HG03457 (cell line): ENCODE results near the gene PLRG1.

Experiments used
- ATAC-seq: cut with Tn5 transposase; IDR thresholded peaks from one replicate; pipeline ENCODE4 v1.9.1; 2021; ENCODE audit warnings: moderate number of reproducible peaks; ENCODE audit not compliant: unreplicated experiment

Gene PLRG1

DNA sequence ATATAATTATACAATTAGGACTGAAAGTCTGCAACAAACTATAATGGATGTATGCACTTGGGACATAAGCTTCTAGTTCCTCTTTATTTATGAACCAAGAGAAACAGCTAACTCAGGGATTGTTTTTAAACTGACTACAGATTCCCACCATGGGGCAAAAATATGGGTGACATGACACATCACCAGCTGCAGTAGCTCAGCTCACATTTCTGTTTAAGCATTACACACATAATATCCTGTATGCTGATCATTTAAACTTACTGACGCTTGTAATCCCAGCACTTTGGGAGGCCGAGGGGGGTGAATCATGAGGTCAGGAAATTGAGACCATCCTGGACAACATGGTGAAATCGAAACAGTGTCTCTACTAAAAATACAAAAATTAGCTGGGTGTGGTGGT is 24.1 kb upstream of the PLRG1 start:
- ATAC-seq, result no peak

DNA sequence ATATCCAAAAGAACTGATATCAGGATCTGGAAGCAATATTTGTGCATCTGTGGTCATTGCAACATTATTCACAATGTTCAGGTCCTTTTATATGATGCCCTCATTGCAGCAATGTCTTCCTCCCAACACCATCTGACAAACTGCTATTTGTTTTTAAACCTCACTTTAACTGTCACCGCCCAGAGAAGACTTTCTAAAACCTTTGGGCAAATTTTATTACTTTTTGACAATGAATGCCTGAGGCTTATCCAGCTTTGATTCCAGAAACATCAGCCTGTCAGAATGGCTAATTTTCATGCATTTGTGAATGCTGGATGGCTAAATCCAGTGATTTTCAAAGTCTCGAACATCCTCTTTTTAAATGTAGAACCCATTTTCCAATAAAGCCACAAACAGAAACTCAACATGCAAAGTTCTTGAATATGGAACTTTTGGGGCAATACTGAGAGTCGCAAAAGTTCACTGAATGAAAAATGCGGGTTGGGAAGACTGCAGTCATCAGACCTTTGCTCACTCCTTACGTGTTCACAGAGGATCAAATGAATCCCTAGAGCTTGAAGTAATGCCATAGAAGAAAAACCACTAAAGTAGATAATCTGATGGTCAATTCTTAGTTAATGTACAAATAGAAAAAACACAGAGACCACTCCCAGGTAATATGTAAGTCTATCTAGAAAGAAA is 23.1 kb upstream of the PLRG1 start:
- no peak for ATAC-seq

DNA sequence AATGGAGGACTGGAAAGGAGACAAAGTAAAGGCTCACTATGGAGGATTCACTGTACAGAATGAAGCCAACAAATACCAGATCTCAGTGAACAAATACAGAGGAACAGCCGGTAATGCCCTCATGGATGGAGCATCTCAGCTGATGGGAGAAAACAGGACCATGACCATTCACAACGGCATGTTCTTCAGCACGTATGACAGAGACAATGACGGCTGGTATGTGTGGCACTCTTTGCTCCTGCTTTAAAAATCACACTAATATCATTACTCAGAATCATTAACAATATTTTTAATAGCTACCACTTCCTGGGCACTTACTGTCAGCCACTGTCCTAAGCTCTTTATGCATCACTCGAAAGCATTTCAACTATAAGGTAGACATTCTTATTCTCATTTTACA is 19.4 kb upstream of the PLRG1 start:
- ATAC-seq, result no peak

DNA sequence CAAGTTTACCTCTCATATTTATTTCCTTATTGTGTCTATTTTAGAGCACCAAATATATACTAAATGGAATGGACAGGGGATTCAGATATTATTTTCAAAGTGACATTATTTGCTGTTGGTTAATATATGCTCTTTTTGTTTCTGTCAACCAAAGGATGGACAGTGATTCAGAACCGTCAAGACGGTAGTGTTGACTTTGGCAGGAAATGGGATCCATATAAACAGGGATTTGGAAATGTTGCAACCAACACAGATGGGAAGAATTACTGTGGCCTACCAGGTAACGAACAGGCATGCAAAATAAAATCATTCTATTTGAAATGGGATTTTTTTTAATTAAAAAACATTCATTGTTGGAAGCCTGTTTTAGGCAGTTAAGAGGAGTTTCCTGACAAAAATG is 18.8 kb upstream of the PLRG1 start:
- no peak for ATAC-seq

DNA sequence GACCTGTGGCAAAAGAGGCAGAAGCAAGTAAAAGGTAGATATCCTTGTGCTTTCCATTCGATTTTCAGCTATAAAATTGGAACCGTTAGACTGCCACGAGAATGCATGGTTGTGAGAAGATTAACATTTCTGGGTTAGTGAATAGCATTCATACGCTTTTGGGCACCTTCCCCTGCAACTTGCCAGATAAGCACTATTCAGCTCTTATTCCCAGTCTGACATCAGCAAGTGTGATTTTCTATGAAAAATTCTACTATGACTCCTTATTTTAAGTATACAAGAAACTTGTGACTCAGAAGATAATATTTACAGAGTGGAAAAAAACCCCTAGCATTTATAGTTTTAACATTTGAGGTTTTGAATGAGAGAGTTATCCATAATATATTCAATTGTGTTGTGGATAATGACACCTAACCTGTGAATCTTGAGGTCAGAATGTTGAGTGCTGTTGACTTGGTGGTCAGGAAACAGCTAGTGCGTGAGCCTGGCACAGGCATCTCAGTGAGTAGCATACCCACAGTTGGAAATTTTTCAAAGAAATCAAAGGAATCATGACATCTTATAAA is 16.5 kb upstream of the PLRG1 start:
- no peak for ATAC-seq

DNA sequence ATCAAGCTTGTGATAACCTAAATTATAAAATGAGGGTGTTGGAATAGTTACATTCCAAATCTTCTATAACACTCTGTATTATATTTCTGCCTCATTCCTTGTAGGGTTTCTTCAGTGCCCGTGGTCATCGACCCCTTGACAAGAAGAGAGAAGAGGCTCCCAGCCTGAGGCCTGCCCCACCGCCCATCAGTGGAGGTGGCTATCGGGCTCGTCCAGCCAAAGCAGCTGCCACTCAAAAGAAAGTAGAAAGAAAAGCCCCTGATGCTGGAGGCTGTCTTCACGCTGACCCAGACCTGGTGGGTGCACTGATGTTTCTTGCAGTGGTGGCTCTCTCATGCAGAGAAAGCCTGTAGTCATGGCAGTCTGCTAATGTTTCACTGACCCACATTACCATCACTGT is 15.5 kb upstream of the PLRG1 start:
- no peak for ATAC-seq

DNA sequence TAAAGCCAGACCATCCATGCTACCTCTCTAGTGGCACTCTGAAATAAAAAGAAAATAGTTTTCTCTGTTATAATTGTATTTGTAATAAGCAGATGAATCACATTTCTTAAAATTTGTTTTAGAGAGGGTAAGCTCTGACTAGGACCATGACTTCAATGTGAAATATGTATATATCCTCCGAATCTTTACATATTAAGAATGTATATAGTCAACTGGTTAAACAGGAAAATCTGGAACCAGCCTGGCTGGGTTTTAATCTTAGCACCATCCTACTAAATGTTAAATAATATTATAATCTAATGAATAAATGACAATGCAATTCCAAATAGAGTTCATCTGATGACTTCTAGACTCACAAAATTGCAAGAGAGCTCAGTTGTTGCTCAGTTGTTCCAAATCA is 14.1 kb upstream of the PLRG1 start:
- ATAC-seq, result no peak

DNA sequence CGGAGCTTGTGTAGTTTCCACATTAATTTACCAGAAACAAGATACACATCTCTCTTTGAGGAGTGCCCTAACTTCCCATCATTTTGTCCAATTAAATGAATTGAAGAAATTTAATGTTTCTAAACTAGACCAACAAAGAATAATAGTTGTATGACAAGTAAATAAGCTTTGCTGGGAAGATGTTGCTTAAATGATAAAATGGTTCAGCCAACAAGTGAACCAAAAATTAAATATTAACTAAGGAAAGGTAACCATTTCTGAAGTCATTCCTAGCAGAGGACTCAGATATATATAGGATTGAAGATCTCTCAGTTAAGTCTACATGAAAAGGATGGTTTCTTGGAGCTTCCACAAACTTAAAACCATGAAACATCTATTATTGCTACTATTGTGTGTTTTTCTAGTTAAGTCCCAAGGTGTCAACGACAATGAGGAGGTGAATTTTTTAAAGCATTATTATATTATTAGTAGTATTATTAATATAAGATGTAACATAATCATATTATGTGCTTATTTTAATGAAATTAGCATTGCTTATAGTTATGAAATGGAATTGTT is 12.6 kb upstream of the PLRG1 start, which contains the start of gene FGB:
Gene FGB, plus strand, starts transcription at position 315 of the 558 bp plus-strand sequence. Its CDS starts 8 bp downstream, at position 323.
- no peak for ATAC-seq

DNA sequence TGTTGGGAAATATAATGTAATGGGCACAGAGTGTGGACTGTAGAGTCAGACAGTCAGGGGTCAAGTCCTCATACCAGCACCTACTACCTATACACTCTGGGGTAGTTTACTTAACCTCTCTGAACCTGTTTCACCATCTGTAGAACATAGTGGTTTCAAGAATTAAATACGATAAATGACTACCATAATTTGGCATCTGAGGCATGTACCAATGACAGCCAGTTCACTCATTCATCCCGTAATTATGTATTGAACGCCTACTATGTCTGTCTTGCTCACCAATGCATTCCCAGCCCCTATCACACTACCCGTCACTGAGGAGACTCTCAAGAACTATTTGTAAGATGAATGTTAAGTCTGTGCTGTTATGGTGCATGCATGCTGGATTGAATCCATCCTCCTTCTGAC is 10.6 kb upstream of the PLRG1 start:
- ATAC-seq, result no peak

DNA sequence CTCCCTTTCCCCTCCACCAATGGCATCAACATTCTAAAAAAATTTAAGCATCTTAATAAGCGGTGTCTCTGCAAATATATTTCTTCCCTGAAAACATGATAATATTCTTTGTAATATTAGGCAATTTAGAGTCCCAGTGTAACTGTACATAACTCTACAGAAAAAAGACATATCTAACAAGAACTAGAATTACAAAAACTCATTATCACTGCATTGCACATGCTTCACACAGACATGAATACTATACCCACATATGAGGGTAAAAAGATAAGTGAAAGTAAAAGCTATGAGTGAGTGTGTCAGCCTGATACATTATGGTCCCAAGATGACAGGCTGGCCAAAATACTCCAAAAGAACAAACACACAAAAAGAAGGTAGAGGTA is 10.2 kb upstream of the PLRG1 start:
- ATAC-seq, result no peak

DNA sequence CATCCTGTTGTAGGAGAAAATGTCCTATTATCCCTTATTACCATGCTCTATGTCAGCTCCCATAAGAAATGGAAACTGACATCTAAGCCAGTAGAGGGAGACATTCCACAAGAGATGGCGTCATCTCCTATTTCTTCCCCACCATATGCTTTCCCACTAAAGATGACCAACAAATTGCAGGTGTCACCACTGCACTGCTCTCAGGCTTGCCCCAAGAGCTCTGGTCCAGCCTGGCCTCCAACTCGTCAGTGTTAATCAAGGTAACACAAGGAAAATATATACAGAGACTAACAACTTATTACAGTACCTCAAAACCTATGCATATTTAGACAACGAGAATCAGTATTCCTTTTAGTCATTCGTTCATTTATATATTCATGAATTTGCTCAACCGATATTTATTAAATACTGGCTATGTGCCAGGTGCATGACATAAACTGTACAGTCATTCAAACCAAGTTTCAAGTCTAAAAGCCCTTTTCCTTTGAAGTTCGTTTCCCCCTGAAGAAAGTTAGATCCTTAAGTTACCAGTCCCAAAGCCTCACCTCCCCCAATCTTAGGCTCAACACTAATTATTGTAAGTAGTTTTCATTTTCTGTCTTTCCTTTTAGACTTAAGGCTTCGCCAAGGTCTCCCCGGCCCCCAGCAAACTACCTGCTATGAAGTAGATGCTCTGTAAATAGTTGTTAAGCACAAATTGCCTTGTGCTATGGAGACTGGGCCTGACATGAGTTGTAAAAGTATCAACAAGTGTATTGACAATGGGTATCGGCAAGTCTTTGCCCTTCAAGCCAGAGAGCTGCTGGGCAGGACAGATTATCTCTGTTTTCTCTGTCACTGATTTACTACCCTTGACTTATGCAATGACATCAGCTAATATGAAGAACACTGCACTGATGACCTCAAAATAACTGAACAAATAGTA is 9.6 kb upstream of the PLRG1 start:
- peak; percentile 73 for ATAC-seq

DNA sequence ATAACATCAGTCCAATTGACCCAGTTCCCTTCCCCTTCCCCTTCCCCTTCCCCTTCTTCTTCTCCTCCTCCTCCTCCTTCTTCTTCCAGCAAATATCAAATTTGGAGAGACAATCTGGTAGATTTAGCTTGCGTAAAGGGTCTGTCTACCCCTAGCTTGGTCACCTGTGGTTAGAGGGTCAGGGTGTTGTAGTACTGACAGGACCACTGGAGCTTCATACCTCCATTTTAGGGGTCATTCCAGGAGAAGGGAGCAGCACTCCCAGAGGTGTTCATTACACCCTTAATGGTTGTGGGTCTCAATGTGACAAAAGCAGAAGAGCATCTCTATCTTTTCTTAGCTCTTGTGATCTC is 8.9 kb upstream of the PLRG1 start:
- ATAC-seq, result no peak

DNA sequence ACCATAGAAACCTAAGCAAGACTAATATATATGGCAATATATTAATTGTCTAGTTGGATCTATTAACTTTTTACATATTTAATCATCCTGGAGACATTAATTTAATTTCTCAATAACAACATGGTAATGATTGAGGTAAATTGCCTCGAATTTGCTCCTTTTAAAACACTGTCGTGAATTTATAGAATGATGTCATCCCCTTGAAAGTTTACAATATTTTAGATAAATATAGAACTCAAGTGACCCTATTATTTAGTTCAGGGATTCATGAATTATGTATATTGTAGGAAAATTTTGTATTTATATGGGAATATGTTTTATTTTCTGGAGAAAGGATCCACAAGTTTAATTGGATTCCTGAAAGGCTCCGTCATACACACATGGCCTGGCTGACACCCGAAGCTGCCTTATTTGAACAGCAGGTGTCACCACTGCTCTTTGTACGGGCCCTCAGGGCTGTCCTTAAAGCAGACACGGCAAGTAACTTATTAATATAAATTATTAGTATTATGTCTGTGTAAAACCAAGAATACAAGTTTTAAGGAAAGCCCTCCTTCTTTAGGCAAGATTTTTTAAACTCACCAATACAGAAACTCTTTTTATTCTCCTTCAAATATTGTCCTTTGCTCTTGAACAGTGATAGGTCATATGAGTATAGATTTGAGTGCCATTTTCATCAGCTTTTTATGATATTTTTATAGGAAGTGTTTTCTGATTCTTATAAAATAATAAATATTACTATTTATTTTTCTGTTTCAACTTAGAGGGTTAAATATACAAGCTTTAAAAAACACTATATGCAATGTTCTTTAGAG is 1.9 kb upstream of the PLRG1 start:
- peak; percentile 61 for ATAC-seq

DNA sequence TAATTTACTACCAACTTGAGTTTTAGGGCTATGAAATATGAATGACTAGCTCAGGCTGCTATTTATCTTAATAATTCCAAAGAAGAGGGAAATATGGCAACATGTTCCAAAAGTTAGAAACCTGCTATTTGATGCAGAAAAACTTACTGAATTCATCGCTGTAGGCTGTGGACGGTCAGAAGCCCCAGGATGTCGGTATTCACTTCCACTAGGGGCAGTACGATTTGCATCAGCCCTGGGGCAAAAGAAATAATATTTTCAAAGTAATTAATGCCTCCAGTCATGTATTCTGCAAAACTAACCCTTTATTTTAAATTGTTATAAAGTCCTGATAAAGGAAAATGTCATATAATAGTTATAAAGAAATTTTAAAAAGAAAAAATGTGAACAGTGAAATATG is 4.5 kb downstream of the PLRG1 start:
- ATAC-seq, result no peak

DNA sequence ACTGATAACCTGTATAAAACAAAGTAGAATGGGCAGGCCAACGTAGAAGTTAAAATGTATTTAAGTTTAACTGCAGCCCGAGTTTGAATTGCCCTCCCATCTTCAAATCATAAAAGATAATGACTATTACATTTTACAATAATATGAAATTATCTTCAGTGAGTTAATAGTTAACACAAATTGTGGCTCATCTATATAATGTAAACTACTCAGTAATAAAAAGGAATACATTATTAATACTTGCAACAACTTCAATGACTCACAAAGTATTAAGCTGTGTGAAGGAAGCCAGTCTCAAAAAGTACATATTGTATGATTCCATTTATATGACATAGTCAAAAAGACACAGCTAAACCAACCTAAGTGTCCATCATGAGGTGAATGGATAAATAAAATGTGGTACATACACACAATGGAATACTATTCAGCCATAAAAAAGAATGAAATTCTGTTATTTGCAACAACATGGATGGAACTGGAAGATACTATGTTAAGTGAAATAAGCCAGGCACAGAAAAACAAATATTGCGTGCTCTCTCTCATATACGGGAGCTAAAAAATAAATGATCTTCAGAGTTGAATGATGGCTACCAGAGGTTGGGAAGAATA is 7.8 kb downstream of the PLRG1 start:
- ATAC-seq, result no peak

DNA sequence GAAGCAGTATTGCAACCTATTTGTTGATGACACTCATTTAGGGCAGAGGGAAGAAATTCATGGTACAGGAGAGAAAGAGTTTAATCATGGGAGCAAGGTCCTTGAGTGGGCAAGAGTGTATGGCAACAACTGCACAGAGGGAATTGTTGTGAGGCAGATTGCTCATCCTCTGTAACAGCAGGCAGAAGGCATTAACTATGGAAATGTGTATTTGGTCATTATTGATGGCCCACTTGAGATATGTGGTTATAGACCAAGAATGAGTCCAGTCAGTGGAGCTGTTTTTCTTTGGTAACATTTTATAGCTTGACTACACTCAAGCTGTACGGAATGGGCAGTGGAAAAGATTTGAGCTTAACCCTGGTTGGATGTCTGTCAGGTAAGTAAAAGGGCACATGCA is 15.9 kb downstream of the PLRG1 start:
- no peak for ATAC-seq

DNA sequence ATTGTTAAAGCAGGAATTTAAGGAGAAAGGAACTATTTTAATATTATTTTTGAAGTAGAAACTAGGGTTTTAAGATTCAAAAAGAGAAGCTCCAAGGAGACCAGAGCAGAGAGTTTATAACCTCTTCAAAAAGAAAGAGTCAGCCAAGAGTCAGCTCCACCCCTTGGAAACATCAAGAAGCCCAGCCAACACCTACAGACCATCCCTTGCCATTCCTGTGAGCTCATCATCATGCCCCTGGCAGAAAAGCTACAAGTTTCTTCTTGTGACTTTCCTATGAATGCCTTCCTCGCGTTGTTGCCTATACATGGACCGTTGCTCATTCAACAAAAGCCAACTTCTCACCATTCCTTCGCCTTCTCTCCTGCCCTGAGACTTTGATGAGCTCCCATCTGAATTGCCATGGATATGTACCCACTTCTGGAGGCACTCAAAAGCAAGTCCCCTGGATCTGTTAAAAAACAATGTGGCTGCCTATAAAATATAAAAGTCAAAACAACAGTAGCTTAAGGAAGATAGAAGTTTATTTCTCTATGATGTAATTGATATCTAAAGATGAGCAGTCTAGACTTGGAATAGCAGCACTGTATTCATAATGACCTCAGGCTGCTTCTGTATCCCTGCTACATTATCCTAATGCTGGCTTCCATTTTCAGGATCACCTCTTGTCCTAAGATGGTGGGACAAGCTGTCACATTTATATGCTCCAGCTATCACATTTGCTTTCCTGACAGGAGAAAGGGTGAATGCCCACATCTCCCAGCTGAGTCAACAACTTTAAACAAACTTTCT is 20.3 kb downstream of the PLRG1 start:
- no peak for ATAC-seq

DNA sequence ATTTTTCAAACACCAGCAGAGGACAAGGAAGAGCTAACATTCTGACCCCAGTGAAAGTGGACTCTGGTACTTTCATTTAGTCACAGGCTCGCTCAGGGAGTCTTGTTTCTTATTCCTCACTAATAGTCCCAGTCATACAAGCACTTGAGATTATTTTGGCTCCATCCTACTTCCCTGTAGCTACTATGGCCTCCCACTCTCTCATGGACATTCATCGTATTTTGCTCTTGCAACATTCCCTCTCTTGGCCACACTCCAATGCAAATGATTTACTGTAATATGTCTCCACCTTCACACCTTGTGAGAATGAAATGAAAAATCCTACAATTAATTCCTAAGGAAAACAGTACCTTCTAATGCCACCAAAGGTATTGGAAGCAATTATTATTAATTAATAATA is 21.3 kb downstream of the PLRG1 start:
- no peak for ATAC-seq

DNA sequence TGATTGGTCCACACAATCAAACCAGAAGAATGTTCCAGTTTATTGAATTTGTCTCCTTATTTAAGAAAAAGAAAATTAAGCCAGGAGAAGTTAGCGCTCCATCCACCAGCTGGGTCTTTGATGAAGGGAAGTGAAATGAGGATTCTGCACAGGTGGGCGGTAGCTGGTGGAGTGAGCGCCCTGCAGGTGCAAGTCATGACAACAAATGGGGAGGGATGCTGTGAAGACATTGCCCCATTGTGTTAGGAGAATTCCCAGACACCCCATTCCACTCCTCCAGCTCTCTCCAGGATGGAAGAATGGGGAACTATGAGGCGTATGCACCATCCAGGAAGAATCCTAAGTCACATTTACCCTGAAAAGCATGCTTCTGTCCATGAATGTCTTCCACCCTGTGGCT is 22.9 kb downstream of the PLRG1 start:
- ATAC-seq, result no peak

DNA sequence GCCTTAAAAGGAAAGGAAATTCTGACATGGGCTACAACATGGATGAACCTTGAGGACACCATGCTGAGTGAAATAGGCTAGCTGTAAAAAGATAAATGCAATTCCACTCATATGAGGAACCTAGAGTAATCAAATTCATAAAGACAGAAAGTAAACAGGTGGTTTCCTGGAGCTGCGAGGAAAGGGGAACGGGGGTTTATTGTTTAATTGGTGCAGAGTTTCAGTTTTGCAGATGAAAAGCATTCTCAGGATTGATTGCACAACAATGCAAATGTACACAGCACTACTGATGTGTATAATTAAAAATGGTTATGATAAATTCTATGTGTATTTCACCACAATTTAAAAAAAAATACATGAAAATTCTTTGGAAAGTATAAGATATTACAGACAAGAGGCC is 24.0 kb downstream of the PLRG1 start:
- no peak for ATAC-seq
